Nephron (organoid): Measurements from ENCODE around the gene MYLIP.

Experiments used
- H3K27ac Mint-ChIP-seq, 3 experiments: 2 replicates each; pipeline ENCODE4 v1.8.0; 2020; ENCODE audit warnings: mixed read lengths in 3 of 3, mild to moderate bottlenecking in 2 of 3, moderate library complexity in 1 of 3
- H3K27me3 Mint-ChIP-seq: 2 replicates; pipeline ENCODE4 v1.8.0; 2021; ENCODE audit warnings: low read depth, mild to moderate bottlenecking, moderate library complexity, mixed read lengths
- H3K36me3 Mint-ChIP-seq: 2 replicates; pipeline ENCODE4 v1.8.0; 2020; ENCODE audit warnings: low read depth, mixed read lengths
- H3K4me1 Mint-ChIP-seq: 2 replicates; pipeline ENCODE4 v1.8.0; 2020; ENCODE audit warnings: mixed read lengths
- H3K4me3 Mint-ChIP-seq, 3 experiments: 2 replicates each; pipeline ENCODE4 v1.8.0; 2020; ENCODE audit warnings: mild to moderate bottlenecking in 3 of 3, mixed read lengths in 3 of 3, moderate library complexity in 2 of 3
- H3K9me3 Mint-ChIP-seq: 2 replicates; pipeline ENCODE4 v1.8.0; 2020; ENCODE audit warnings: mixed read lengths
- CTCF ChIP-seq, 3 experiments: fragments of 200-600 bp; sonication (generic); IDR thresholded peaks; one replicate each; pipeline ENCODE4 v1.5.0; 2021; ENCODE audit warnings: antibody characterized with exemption in 3 of 3; ENCODE audit not compliant: unreplicated experiment in 3 of 3

The MYLIP gene

GRCh38 chr6:16087386-16087785, 41.5 kb upstream of the MYLIP start:
- H3K4me3 Mint-ChIP-seq = no peak overlapping the region
- peaks cover 4% of the 10 kb centered on the region for H3K27me3 Mint-ChIP-seq
- H3K4me1 Mint-ChIP-seq = no peaks in the 10 kb centered on the region
- H3K27ac Mint-ChIP-seq = no peak overlapping the region
- TF ChIP-seq CTCF (IDR thresholded peaks at IDR 0.05; ENCODE audit: unreplicated experiment in 3 of 3) = no peak
- H3K9me3 Mint-ChIP-seq = peaks cover 5% of the 10 kb centered on the region
- no peaks in the 10 kb centered on the region for H3K36me3 Mint-ChIP-seq

GRCh38 chr6:16088409-16088808, 40.5 kb upstream of the MYLIP start:
- H3K4me1 Mint-ChIP-seq = no peaks in the 10 kb centered on the region
- H3K9me3 Mint-ChIP-seq = peaks cover 5% of the 10 kb centered on the region
- H3K4me3 Mint-ChIP-seq = no peak overlapping the region
- TF ChIP-seq CTCF (IDR thresholded peaks at IDR 0.05; ENCODE audit: unreplicated experiment in 3 of 3) = no peak
- H3K36me3 Mint-ChIP-seq = no peaks in the 10 kb centered on the region
- H3K27me3 Mint-ChIP-seq = peaks cover 4% of the 10 kb centered on the region
- H3K27ac Mint-ChIP-seq = no peak overlapping the region

- no peak overlapping the region for H3K4me3 Mint-ChIP-seq
- peaks cover under 1% of the 10 kb centered on the region for H3K9me3 Mint-ChIP-seq
- no peaks in the 10 kb centered on the region for H3K36me3 Mint-ChIP-seq
- peaks cover 4% of the 10 kb centered on the region for H3K27me3 Mint-ChIP-seq
- TF ChIP-seq CTCF (IDR thresholded peaks at IDR 0.05; ENCODE audit: unreplicated experiment in 3 of 3) = no peak
- H3K27ac Mint-ChIP-seq = no peak overlapping the region
- H3K4me1 Mint-ChIP-seq = no peaks in the 10 kb centered on the region
Measured at GRCh38 chr6:16089232-16090062, 39.4 kb upstream of the MYLIP start.

- no peak for TF ChIP-seq CTCF (IDR thresholded peaks at IDR 0.05; ENCODE audit: unreplicated experiment in 3 of 3)
Measured at GRCh38 chr6:16090452-16090851, 38.4 kb upstream of the MYLIP start.

GRCh38 chr6:16090920-16091319, 38.0 kb upstream of the MYLIP start:
- H3K4me1 Mint-ChIP-seq = no peaks in the 10 kb centered on the region
- H3K27ac Mint-ChIP-seq = no peak overlapping the region
- no peak for TF ChIP-seq CTCF (IDR thresholded peaks at IDR 0.05; ENCODE audit: unreplicated experiment in 3 of 3)
- H3K36me3 Mint-ChIP-seq = no peaks in the 10 kb centered on the region
- no peak overlapping the region for H3K4me3 Mint-ChIP-seq
- peaks cover 4% of the 10 kb centered on the region for H3K27me3 Mint-ChIP-seq
- no peaks in the 10 kb centered on the region for H3K9me3 Mint-ChIP-seq

More at GRCh38 chr6:16090452-16090851, 38.4 kb upstream of the MYLIP start:
- Mint-ChIP-seq H3K4me1 (no peaks in the 10 kb centered on the region), H3K27me3 (peaks cover 4% of the 10 kb centered on the region), H3K27ac (no peak overlapping the region), H3K36me3 (no peaks in the 10 kb centered on the region), H3K9me3 (no peaks in the 10 kb centered on the region), H3K4me3 (no peak overlapping the region)

GRCh38 chr6:16092140-16092539, 36.7 kb upstream of the MYLIP start:
- Mint-ChIP-seq H3K4me1 (peaks cover 6% of the 10 kb centered on the region), H3K4me3 (no peak overlapping the region), H3K36me3 (no peaks in the 10 kb centered on the region), H3K27ac (no peak overlapping the region), H3K9me3 (peaks cover 3% of the 10 kb centered on the region), H3K27me3 (peaks cover 4% of the 10 kb centered on the region)
- TF ChIP-seq CTCF (IDR thresholded peaks at IDR 0.05; ENCODE audit: unreplicated experiment in 3 of 3) = no peak
